Measurements from ENCODE around the gene PDSS2. TPM values are rescaled to one million over a fixed set of nuclear protein-coding genes. Genes with fewer than 3 reads are reported as not detected.

The PDSS2 gene
- polyA plus RNA-seq, 4 donors: 6.5 to 14.8 (median 11.6) TPM

GRCh38 chr6:107340881-107341280, 118.5 kb downstream of the PDSS2 start:
- no peak overlapping the region for H3K27ac ChIP-seq (ENCODE audit: low read depth in 1 of 3, low read length in 2 of 3)
- H3K36me3 ChIP-seq (ENCODE audit: control insufficient read depth in 3 of 3, insufficient read depth in 2 of 3, low read depth in 1 of 3, low read length in 3 of 3): no peaks in the 10 kb centered on the region
- H3K27me3 ChIP-seq (ENCODE audit: control insufficient read depth in 3 of 3, insufficient read depth in 3 of 3, low read length in 3 of 3): no peaks in the 10 kb centered on the region
- DNase-seq (no peak), FAIRE-seq (no peak)
- 88 to 100% (median 91%) methylated on average over 1 of the region's 1 CpG for WGBS, 3 donors
- H3K9me3 ChIP-seq (ENCODE audit: control insufficient read depth in 2 of 2, insufficient read depth in 1 of 2, low read depth in 1 of 2, low read length in 1 of 2): no peaks in the 10 kb centered on the region
- no peak overlapping the region for H3K4me3 ChIP-seq (ENCODE audit: low read depth in 1 of 3, low read length in 3 of 3)
- peaks cover 0 to 3% (median 0%) of the 10 kb centered on the region in 3 donors for H3K4me1 ChIP-seq (ENCODE audit: control insufficient read depth in 3 of 3, insufficient read depth in 2 of 3, low read depth in 1 of 3, low read length in 2 of 3)

GRCh38 chr6:107337191-107337741, 122.1 kb downstream of the PDSS2 start:
- no peak for FAIRE-seq
- Histone ChIP-seq H3K36me3 (ENCODE audit: control insufficient read depth in 3 of 3, insufficient read depth in 2 of 3, low read depth in 1 of 3, low read length in 3 of 3) (peaks cover 0 to 4% (median 0%) of the 10 kb centered on the region in 3 donors), H3K4me3 (ENCODE audit: low read depth in 1 of 3, low read length in 3 of 3) (no peak overlapping the region), H3K4me1 (ENCODE audit: control insufficient read depth in 3 of 3, insufficient read depth in 2 of 3, low read depth in 1 of 3, low read length in 2 of 3) (peaks cover 0 to 3% (median 0%) of the 10 kb centered on the region in 3 donors), H3K27ac (ENCODE audit: low read depth in 1 of 3, low read length in 2 of 3) (peak overlapping the region in 1 of 3 donors; percentile 19), H3K9me3 (ENCODE audit: control insufficient read depth in 2 of 2, insufficient read depth in 1 of 2, low read depth in 1 of 2, low read length in 1 of 2) (no peaks in the 10 kb centered on the region), H3K27me3 (ENCODE audit: control insufficient read depth in 3 of 3, insufficient read depth in 3 of 3, low read length in 3 of 3) (no peaks in the 10 kb centered on the region)
- peak; percentile 32 to 37 for DNase-seq

- Histone ChIP-seq H3K4me3 (ENCODE audit: low read depth in 1 of 3, low read length in 3 of 3) (no peak overlapping the region), H3K9me3 (ENCODE audit: control insufficient read depth in 2 of 2, insufficient read depth in 1 of 2, low read depth in 1 of 2, low read length in 1 of 2) (no peaks in the 10 kb centered on the region), H3K4me1 (ENCODE audit: control insufficient read depth in 3 of 3, insufficient read depth in 2 of 3, low read depth in 1 of 3, low read length in 2 of 3) (peaks cover 0 to 3% (median 0%) of the 10 kb centered on the region in 3 donors), H3K27me3 (ENCODE audit: control insufficient read depth in 3 of 3, insufficient read depth in 3 of 3, low read length in 3 of 3) (no peaks in the 10 kb centered on the region), H3K27ac (ENCODE audit: low read depth in 1 of 3, low read length in 2 of 3) (no peak overlapping the region), H3K36me3 (ENCODE audit: control insufficient read depth in 3 of 3, insufficient read depth in 2 of 3, low read depth in 1 of 3, low read length in 3 of 3) (peaks cover 0 to 4% (median 0%) of the 10 kb centered on the region in 3 donors)
- WGBS, 3 donors: 94 to 95% (median 94%) methylated on average over 3 of the region's 3 CpGs
- FAIRE-seq (no peak), DNase-seq (no peak)
Measured at GRCh38 chr6:107334026-107334425, 125.3 kb downstream of the PDSS2 start.

- 93 to 98% (median 97%) methylated on average over 2 of the region's 2 CpGs for WGBS, 3 donors
- Histone ChIP-seq H3K27me3 (ENCODE audit: control insufficient read depth in 3 of 3, insufficient read depth in 3 of 3, low read length in 3 of 3) (no peaks in the 10 kb centered on the region), H3K9me3 (ENCODE audit: control insufficient read depth in 2 of 2, insufficient read depth in 1 of 2, low read depth in 1 of 2, low read length in 1 of 2) (no peaks in the 10 kb centered on the region)
Measured at GRCh38 chr6:107333491-107333890, 125.9 kb downstream of the PDSS2 start.

GRCh38 chr6:107331409-107332386, 127.7 kb downstream of the PDSS2 start:
- WGBS, 3 donors: 83 to 91% (median 89%) methylated on average over 5 of the region's 5 CpGs
- Histone ChIP-seq H3K4me3 (ENCODE audit: low read depth in 1 of 3, low read length in 3 of 3) (no peak overlapping the region), H3K9me3 (ENCODE audit: control insufficient read depth in 2 of 2, insufficient read depth in 1 of 2, low read depth in 1 of 2, low read length in 1 of 2) (no peaks in the 10 kb centered on the region), H3K36me3 (ENCODE audit: control insufficient read depth in 3 of 3, insufficient read depth in 2 of 3, low read depth in 1 of 3, low read length in 3 of 3) (peaks cover 0 to 4% (median 2%) of the 10 kb centered on the region in 3 donors), H3K4me1 (ENCODE audit: control insufficient read depth in 3 of 3, insufficient read depth in 2 of 3, low read depth in 1 of 3, low read length in 2 of 3) (no peaks in the 10 kb centered on the region), H3K27me3 (ENCODE audit: control insufficient read depth in 3 of 3, insufficient read depth in 3 of 3, low read length in 3 of 3) (no peaks in the 10 kb centered on the region), H3K27ac (ENCODE audit: low read depth in 1 of 3, low read length in 2 of 3) (no peak overlapping the region)
- DNase-seq (peak in 1 of 2 donors; percentile 29), FAIRE-seq (no peak)

More at GRCh38 chr6:107333491-107333890, 125.9 kb downstream of the PDSS2 start:
- Histone ChIP-seq H3K4me3 (ENCODE audit: low read depth in 1 of 3, low read length in 3 of 3) (no peak overlapping the region), H3K36me3 (ENCODE audit: control insufficient read depth in 3 of 3, insufficient read depth in 2 of 3, low read depth in 1 of 3, low read length in 3 of 3) (peaks cover 0 to 4% (median 2%) of the 10 kb centered on the region in 3 donors), H3K27ac (ENCODE audit: low read depth in 1 of 3, low read length in 2 of 3) (no peak overlapping the region), H3K4me1 (ENCODE audit: control insufficient read depth in 3 of 3, insufficient read depth in 2 of 3, low read depth in 1 of 3, low read length in 2 of 3) (peaks cover 0 to 3% (median 0%) of the 10 kb centered on the region in 3 donors)
- FAIRE-seq: no peak
- DNase-seq: no peak

- DNase-seq (no peak), FAIRE-seq (no peak)
- Histone ChIP-seq H3K4me3 (ENCODE audit: low read depth in 1 of 3, low read length in 3 of 3) (no peak overlapping the region), H3K27me3 (ENCODE audit: control insufficient read depth in 3 of 3, insufficient read depth in 3 of 3, low read length in 3 of 3) (no peaks in the 10 kb centered on the region), H3K4me1 (ENCODE audit: control insufficient read depth in 3 of 3, insufficient read depth in 2 of 3, low read depth in 1 of 3, low read length in 2 of 3) (no peaks in the 10 kb centered on the region), H3K36me3 (ENCODE audit: control insufficient read depth in 3 of 3, insufficient read depth in 2 of 3, low read depth in 1 of 3, low read length in 3 of 3) (peaks cover 0 to 5% (median 2%) of the 10 kb centered on the region in 3 donors), H3K27ac (ENCODE audit: low read depth in 1 of 3, low read length in 2 of 3) (no peak overlapping the region), H3K9me3 (ENCODE audit: control insufficient read depth in 2 of 2, insufficient read depth in 1 of 2, low read depth in 1 of 2, low read length in 1 of 2) (no peaks in the 10 kb centered on the region)
- WGBS, 3 donors: 57 to 62% (median 60%) methylated on average over 4 of the region's 4 CpGs
Measured at GRCh38 chr6:107330168-107330567, 129.2 kb downstream of the PDSS2 start.

- H3K36me3 ChIP-seq (ENCODE audit: control insufficient read depth in 3 of 3, insufficient read depth in 2 of 3, low read depth in 1 of 3, low read length in 3 of 3): peaks cover 0 to 5% (median 2%) of the 10 kb centered on the region in 3 donors
- no peaks in the 10 kb centered on the region for H3K4me1 ChIP-seq (ENCODE audit: control insufficient read depth in 3 of 3, insufficient read depth in 2 of 3, low read depth in 1 of 3, low read length in 2 of 3)
- no peak for FAIRE-seq
- 74 to 85% (median 78%) methylated on average over 5 of the region's 5 CpGs for WGBS, 3 donors
- H3K27ac ChIP-seq (ENCODE audit: low read depth in 1 of 3, low read length in 2 of 3): no peak overlapping the region
- H3K9me3 ChIP-seq (ENCODE audit: control insufficient read depth in 2 of 2, insufficient read depth in 1 of 2, low read depth in 1 of 2, low read length in 1 of 2): no peaks in the 10 kb centered on the region
- H3K4me3 ChIP-seq (ENCODE audit: low read depth in 1 of 3, low read length in 3 of 3): no peak overlapping the region
- no peak for DNase-seq
- no peaks in the 10 kb centered on the region for H3K27me3 ChIP-seq (ENCODE audit: control insufficient read depth in 3 of 3, insufficient read depth in 3 of 3, low read length in 3 of 3)
Measured at GRCh38 chr6:107329063-107329860, 130.1 kb downstream of the PDSS2 start.

- WGBS, 3 donors: 86 to 96% (median 88%) methylated on average over 3 of the region's 3 CpGs
- H3K4me3 ChIP-seq (ENCODE audit: low read depth in 1 of 3, low read length in 3 of 3): no peak overlapping the region
Measured at GRCh38 chr6:107328081-107328480, 131.3 kb downstream of the PDSS2 start.

More at GRCh38 chr6:107328081-107328480, 131.3 kb downstream of the PDSS2 start:
- peaks cover 0 to 2% (median 2%) of the 10 kb centered on the region in 3 donors for H3K36me3 ChIP-seq (ENCODE audit: control insufficient read depth in 3 of 3, insufficient read depth in 2 of 3, low read depth in 1 of 3, low read length in 3 of 3)
- FAIRE-seq: no peak
- DNase-seq: no peak
- H3K4me1 ChIP-seq (ENCODE audit: control insufficient read depth in 3 of 3, insufficient read depth in 2 of 3, low read depth in 1 of 3, low read length in 2 of 3): no peaks in the 10 kb centered on the region
- no peak overlapping the region for H3K27ac ChIP-seq (ENCODE audit: low read depth in 1 of 3, low read length in 2 of 3)
- H3K27me3 ChIP-seq (ENCODE audit: control insufficient read depth in 3 of 3, insufficient read depth in 3 of 3, low read length in 3 of 3): no peaks in the 10 kb centered on the region
- H3K9me3 ChIP-seq (ENCODE audit: control insufficient read depth in 2 of 2, insufficient read depth in 1 of 2, low read depth in 1 of 2, low read length in 1 of 2): no peaks in the 10 kb centered on the region

All from small intestine (tissue), 7 donors.